ENCODE results near the gene PTPRJ. TPM values are rescaled to one million over a fixed set of nuclear protein-coding genes. Genes with fewer than 3 reads are reported as not detected.

Gene PTPRJ
- total RNA-seq, 1 donor from 2014 or later, result 22.9 TPM

Small RNAs within 50 kb of the gene (microRNA-seq; reads per million reads assigned to microRNA genes)
- not detected for gene MIR3161

Other genes starting within 250 kb of the PTPRJ start
- 59.4 and 69.7 TPM in 2 replicates for gene FNBP4, start 213.2 kb upstream of the PTPRJ start, total RNA-seq
- gene NUP160, start 132.2 kb upstream of the PTPRJ start, total RNA-seq, result 22.9 and 23.8 TPM in 2 replicates
- not detected in 2 replicates for gene OR4B1, start 236.3 kb downstream of the PTPRJ start, total RNA-seq

All from astrocyte (in vitro differentiated cells and primary cell).